OCI-LY3 (cell line): ENCODE results near the gene RAB11FIP2.

ENCODE experiments used
- EZH2phosphoT487 ChIP-seq: fragments of 200-600 bp; shearing (Covaris generic); IDR thresholded peaks from 2 replicates; pipeline ENCODE4 v1.6.1; 2018; ENCODE audit warnings: antibody characterized with exemption, mixed run types, low read depth
- TF ChIP-seq, protein P1 (sequence below): fragments of 200-600, 300-600 bp; sonication (generic); IDR thresholded peaks from 2 replicates; pipeline ENCODE4 v1.5.1; 2014; ENCODE audit warnings: antibody characterized with exemption, low read length, low read depth

GRCh38 chr10:118047880-118048279, 1.1 kb upstream of the RAB11FIP2 start:
- TF ChIP-seq, protein P1, sequence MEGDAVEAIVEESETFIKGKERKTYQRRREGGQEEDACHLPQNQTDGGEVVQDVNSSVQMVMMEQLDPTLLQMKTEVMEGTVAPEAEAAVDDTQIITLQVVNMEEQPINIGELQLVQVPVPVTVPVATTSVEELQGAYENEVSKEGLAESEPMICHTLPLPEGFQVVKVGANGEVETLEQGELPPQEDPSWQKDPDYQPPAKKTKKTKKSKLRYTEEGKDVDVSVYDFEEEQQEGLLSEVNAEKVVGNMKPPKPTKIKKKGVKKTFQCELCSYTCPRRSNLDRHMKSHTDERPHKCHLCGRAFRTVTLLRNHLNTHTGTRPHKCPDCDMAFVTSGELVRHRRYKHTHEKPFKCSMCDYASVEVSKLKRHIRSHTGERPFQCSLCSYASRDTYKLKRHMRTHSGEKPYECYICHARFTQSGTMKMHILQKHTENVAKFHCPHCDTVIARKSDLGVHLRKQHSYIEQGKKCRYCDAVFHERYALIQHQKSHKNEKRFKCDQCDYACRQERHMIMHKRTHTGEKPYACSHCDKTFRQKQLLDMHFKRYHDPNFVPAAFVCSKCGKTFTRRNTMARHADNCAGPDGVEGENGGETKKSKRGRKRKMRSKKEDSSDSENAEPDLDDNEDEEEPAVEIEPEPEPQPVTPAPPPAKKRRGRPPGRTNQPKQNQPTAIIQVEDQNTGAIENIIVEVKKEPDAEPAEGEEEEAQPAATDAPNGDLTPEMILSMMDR = no peak
- no peak for TF ChIP-seq EZH2phosphoT487
